DND-41 (cell line): ENCODE data around the gene RBFOX2.

Experiments used
- ATAC-seq: fragments of 200-7000 bp; cut with Tn5 transposase; 3 replicates; pipeline ENCODE4 v1.9.1; 2021; ENCODE audit warnings: low read depth; ENCODE audit not compliant: insufficient read depth
- DNase-seq: peaks from one replicate; pipeline ENCODE4 v3.0.0-alpha.2; 2020
- H2AFZ ChIP-seq: 2 replicates; pipeline ENCODE4 v1.6.0; 2012; ENCODE audit warnings: low read depth, low read length
- H3K27ac ChIP-seq: 2 replicates; pipeline ENCODE4 v1.5.1; 2012; ENCODE audit warnings: low read length, inconsistent platforms
- H3K27me3 ChIP-seq: fragments of 200-600 bp; sonication (generic); 2 replicates; pipeline ENCODE4 v1.6.0; 2012; ENCODE audit warnings: low read length, mild to moderate bottlenecking, inconsistent platforms; ENCODE audit not compliant: insufficient read depth, poor library complexity
- H3K36me3 ChIP-seq: 2 replicates; pipeline ENCODE4 v1.5.1; 2012; ENCODE audit warnings: low read length, inconsistent platforms; ENCODE audit not compliant: insufficient read depth
- H3K4me1 ChIP-seq: 2 replicates; pipeline ENCODE4 v1.5.1; 2012; ENCODE audit warnings: mild to moderate bottlenecking, low read length; ENCODE audit not compliant: insufficient read depth
- H3K4me2 ChIP-seq: 2 replicates; pipeline ENCODE4 v1.6.0; 2012; ENCODE audit warnings: mild to moderate bottlenecking, moderate library complexity, low read length, inconsistent platforms; ENCODE audit not compliant: insufficient read depth
- H3K4me3 ChIP-seq, 2 experiments: fragments of 200-600 bp in 1 of 2; shearing (Covaris generic) in 1 of 2; 2 replicates each; pipeline ENCODE4 v1.5.1; 2012 to 2016; ENCODE audit warnings: inconsistent platforms in 2 of 2, low read length in 2 of 2, mild to moderate bottlenecking in 2 of 2, low read depth in 1 of 2, moderate library complexity in 1 of 2
- H3K79me2 ChIP-seq: 2 replicates; pipeline ENCODE4 v1.6.0; 2012; ENCODE audit warnings: low read length, inconsistent platforms; ENCODE audit not compliant: insufficient read depth
- H3K9ac ChIP-seq: 2 replicates; pipeline ENCODE4 v1.6.0; 2012; ENCODE audit warnings: low read depth, mild to moderate bottlenecking, inconsistent platforms, low read length, moderate library complexity
- H3K9me3 ChIP-seq: 2 replicates; pipeline ENCODE4 v1.5.1; 2012; ENCODE audit warnings: low read length, moderate library complexity, mild to moderate bottlenecking, inconsistent platforms; ENCODE audit not compliant: insufficient read depth, severe bottlenecking
- H4K20me1 ChIP-seq: 2 replicates; pipeline ENCODE4 v1.6.0; 2012; ENCODE audit warnings: low read length; ENCODE audit not compliant: insufficient read depth
- EZH2 ChIP-seq: IDR thresholded peaks from 3 replicates; pipeline ENCODE4 v1.6.1; 2012; ENCODE audit warnings: borderline replicate concordance, low read depth, mild to moderate bottlenecking, moderate library complexity, low read length, inconsistent platforms; ENCODE audit not compliant: severe bottlenecking
- TF ChIP-seq, protein P1 (sequence below): IDR thresholded peaks from 2 replicates; pipeline ENCODE4 v1.5.1; 2012; ENCODE audit warnings: borderline replicate concordance, low read length, moderate library complexity, mild to moderate bottlenecking; ENCODE audit not compliant: poor library complexity, severe bottlenecking; ENCODE audit errors: extremely low read depth

The RBFOX2 gene

GRCh38 chr22:36039125-36039524 lies 10.5 kb upstream of the RBFOX2 start:
- H3K9ac ChIP-seq = no peak overlapping the region
- DNase-seq (no peak), ATAC-seq (no peak)
- no peak overlapping the region for H2AFZ ChIP-seq
- H3K4me2 ChIP-seq = no peak overlapping the region
- H3K27ac ChIP-seq = no peak overlapping the region
- H4K20me1 ChIP-seq = no peaks in the 10 kb centered on the region
- H3K27me3 ChIP-seq = peaks cover 24% of the 10 kb centered on the region
- no peaks in the 10 kb centered on the region for H3K4me1 ChIP-seq
- no peak for TF ChIP-seq EZH2
- TF ChIP-seq, protein P1, sequence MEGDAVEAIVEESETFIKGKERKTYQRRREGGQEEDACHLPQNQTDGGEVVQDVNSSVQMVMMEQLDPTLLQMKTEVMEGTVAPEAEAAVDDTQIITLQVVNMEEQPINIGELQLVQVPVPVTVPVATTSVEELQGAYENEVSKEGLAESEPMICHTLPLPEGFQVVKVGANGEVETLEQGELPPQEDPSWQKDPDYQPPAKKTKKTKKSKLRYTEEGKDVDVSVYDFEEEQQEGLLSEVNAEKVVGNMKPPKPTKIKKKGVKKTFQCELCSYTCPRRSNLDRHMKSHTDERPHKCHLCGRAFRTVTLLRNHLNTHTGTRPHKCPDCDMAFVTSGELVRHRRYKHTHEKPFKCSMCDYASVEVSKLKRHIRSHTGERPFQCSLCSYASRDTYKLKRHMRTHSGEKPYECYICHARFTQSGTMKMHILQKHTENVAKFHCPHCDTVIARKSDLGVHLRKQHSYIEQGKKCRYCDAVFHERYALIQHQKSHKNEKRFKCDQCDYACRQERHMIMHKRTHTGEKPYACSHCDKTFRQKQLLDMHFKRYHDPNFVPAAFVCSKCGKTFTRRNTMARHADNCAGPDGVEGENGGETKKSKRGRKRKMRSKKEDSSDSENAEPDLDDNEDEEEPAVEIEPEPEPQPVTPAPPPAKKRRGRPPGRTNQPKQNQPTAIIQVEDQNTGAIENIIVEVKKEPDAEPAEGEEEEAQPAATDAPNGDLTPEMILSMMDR = no peak
- H3K79me2 ChIP-seq = no peaks in the 10 kb centered on the region
- no peak overlapping the region for H3K4me3 ChIP-seq
- no peaks in the 10 kb centered on the region for H3K36me3 ChIP-seq
- no peaks in the 10 kb centered on the region for H3K9me3 ChIP-seq

GRCh38 chr22:36037102-36037758 lies 8.6 kb upstream of the RBFOX2 start:
- Histone ChIP-seq H3K27me3 (peaks cover 24% of the 10 kb centered on the region), H3K9ac (no peak overlapping the region)

DNA sequence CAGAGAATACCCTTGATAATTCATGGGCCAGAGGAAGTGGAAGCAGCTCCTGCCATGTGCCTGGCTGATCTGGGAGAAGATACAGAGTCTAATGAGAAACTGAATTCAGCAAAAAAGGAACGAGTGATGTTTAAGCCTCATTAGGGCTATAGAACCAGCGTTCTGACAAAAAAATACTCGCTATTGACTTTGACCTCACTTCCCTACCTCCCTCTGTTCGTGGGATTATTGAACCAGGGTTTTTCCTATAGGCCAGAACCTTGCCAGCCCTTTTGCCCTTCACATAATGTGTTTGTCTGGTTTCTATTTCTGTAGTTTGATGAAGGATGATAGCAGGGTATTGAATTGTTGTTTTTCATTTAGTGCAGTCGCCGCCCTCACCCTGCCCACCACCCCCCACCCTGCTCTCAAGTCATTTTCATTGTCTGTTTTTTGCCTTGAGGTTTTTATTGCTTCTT lies 7.6 kb upstream of the RBFOX2 start:
- Histone ChIP-seq H3K4me1 (no peaks in the 10 kb centered on the region), H3K4me2 (no peak overlapping the region), H4K20me1 (no peaks in the 10 kb centered on the region), H3K27ac (no peak overlapping the region), H3K36me3 (no peaks in the 10 kb centered on the region), H2AFZ (no peak overlapping the region), H3K27me3 (peaks cover 24% of the 10 kb centered on the region), H3K79me2 (no peaks in the 10 kb centered on the region), H3K9ac (no peak overlapping the region), H3K9me3 (no peaks in the 10 kb centered on the region), H3K4me3 (no peak overlapping the region)
- no peak for DNase-seq
- no peak for TF ChIP-seq EZH2
- TF ChIP-seq, protein P1 = no peak
- no peak for ATAC-seq

More at GRCh38 chr22:36037102-36037758, 8.6 kb upstream of the RBFOX2 start:
- no peak overlapping the region for H3K4me3 ChIP-seq
- no peaks in the 10 kb centered on the region for H3K4me1 ChIP-seq
- H2AFZ ChIP-seq = no peak overlapping the region; the same call in 1 of the 2 replicates
- no peaks in the 10 kb centered on the region for H4K20me1 ChIP-seq
- no peak for DNase-seq
- no peaks in the 10 kb centered on the region for H3K36me3 ChIP-seq
- no peaks in the 10 kb centered on the region for H3K79me2 ChIP-seq
- no peak for ATAC-seq
- no peak for TF ChIP-seq EZH2
- TF ChIP-seq, protein P1 = no peak
- H3K9me3 ChIP-seq = no peaks in the 10 kb centered on the region
- H3K27ac ChIP-seq = no peak overlapping the region
- H3K4me2 ChIP-seq = no peak overlapping the region
